ENCODE measurements around the gene PROM1. TPM values are rescaled to one million over a fixed set of nuclear protein-coding genes. Genes with fewer than 3 reads are reported as not detected.
A peak's percentile ranks its signal among the peaks of the same experiment; 100 is the strongest.

PROM1 gene
- total and polyA plus RNA-seq, 2 of the 13 experiments (the other 11 are each of a cell fraction or from before 2014, with no cell fraction given) = 3.9 to 16.4 TPM

GRCh38 chr4:16034010-16034748, 49.6 kb downstream of the PROM1 start (continued):
- TF ChIP-seq NR2F6 (IDR thresholded peaks at IDR 0.05) = peak; percentile 39; the same call in 1 of the 2 replicates
- TF ChIP-seq NR2F6 (CRISPR knock-in tag; IDR thresholded peaks at IDR 0.05) = no peak
- TF ChIP-seq KDM1A (CRISPR knock-in tag; IDR thresholded peaks at IDR 0.05) = no peak
- TF ChIP-seq MEF2D (CRISPR knock-in tag; IDR thresholded peaks at IDR 0.05) = peak; percentile 91; the same call in 1 of the 2 replicates
- peak; percentile 78 for TF ChIP-seq ZNF652 (CRISPR knock-in tag; IDR thresholded peaks at IDR 0.05; ENCODE audit: borderline replicate concordance, low read depth)
- TF ChIP-seq FLYWCH1 (CRISPR knock-in tag; IDR thresholded peaks at IDR 0.05) = no peak
- no peak for TF ChIP-seq MXD4 (CRISPR knock-in tag; IDR thresholded peaks at IDR 0.05)
- TF ChIP-seq KLF6 (CRISPR knock-in tag; IDR thresholded peaks at IDR 0.05) = 0 out of 2 replicates have a peak, but pooled peaks have one; percentile 26
- TF ChIP-seq ZNF20 (CRISPR knock-in tag; IDR thresholded peaks at IDR 0.05) = no peak
- TF ChIP-seq ARNT2 (CRISPR knock-in tag; IDR thresholded peaks at IDR 0.05; ENCODE audit: low read depth) = no peak
- 0 out of 2 replicates have a peak, but pooled peaks have one; percentile 25 for TF ChIP-seq ZNF644 (CRISPR knock-in tag; IDR thresholded peaks at IDR 0.05; ENCODE audit: low read depth)
- TF ChIP-seq ZNF557 (CRISPR knock-in tag; IDR thresholded peaks at IDR 0.05) = no peak
- TF ChIP-seq ZNF318 (CRISPR knock-in tag; IDR thresholded peaks at IDR 0.05) = no peak
- TF ChIP-seq ZBTB39 (CRISPR knock-in tag; IDR thresholded peaks at IDR 0.05) = peak; percentile 44; the same call in 1 of the 2 replicates
- TF ChIP-seq ZBTB1 (CRISPR knock-in tag; IDR thresholded peaks at IDR 0.05; ENCODE audit: borderline replicate concordance) = no peak
- 0 out of 2 replicates have a peak, but pooled peaks have one; percentile 38 for TF ChIP-seq ZNF205 (CRISPR knock-in tag; IDR thresholded peaks at IDR 0.05)
- TF ChIP-seq, protein P1, sequence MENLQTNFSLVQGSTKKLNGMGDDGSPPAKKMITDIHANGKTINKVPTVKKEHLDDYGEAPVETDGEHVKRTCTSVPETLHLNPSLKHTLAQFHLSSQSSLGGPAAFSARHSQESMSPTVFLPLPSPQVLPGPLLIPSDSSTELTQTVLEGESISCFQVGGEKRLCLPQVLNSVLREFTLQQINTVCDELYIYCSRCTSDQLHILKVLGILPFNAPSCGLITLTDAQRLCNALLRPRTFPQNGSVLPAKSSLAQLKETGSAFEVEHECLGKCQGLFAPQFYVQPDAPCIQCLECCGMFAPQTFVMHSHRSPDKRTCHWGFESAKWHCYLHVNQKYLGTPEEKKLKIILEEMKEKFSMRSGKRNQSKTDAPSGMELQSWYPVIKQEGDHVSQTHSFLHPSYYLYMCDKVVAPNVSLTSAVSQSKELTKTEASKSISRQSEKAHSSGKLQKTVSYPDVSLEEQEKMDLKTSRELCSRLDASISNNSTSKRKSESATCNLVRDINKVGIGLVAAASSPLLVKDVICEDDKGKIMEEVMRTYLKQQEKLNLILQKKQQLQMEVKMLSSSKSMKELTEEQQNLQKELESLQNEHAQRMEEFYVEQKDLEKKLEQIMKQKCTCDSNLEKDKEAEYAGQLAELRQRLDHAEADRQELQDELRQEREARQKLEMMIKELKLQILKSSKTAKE (CRISPR knock-in tag; IDR thresholded peaks at IDR 0.05; ENCODE audit: borderline replicate concordance) = no peak

Data from HepG2 (cell line).